Measurements from ENCODE around the gene NEK5.

DNA sequence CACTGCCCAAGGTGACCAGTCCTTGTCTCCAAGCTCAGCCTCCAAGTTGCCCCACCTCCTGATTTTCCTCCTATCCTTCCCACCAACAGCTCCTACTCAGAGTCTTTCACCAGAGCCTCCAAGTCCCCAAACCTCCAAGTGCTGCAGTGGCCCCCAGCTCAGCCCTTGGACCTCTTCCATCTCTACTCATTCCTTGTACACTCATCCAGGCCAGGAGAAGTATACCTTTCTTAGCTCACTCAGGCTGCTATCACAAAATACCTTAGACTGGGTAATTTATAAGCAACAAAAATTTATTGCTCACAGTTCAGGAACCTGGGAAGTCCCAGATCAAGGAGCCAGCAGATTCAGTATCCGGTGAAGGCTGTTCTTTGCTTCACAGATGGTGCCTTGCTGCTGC, 129.0 kb downstream of the NEK5 start:
- TF ChIP-seq EZH2phosphoT487 (IDR thresholded peaks at IDR 0.05; ENCODE audit: borderline replicate concordance, low read length): no peak
- no peak for TF ChIP-seq CTCF (conservative IDR thresholded peaks at IDR 0.05; ENCODE audit: low read depth, low read length)
